ENCODE results near the gene TBL1X. TPM values are rescaled to one million over a fixed set of nuclear protein-coding genes. Genes with fewer than 3 reads are reported as not detected.
A peak's percentile ranks its signal among the peaks of the same experiment; 100 is the strongest.

The TBL1X gene
- total and polyA plus RNA-seq, 7 donors = 6.5 to 25.8 (median 16.1) TPM

DNA sequence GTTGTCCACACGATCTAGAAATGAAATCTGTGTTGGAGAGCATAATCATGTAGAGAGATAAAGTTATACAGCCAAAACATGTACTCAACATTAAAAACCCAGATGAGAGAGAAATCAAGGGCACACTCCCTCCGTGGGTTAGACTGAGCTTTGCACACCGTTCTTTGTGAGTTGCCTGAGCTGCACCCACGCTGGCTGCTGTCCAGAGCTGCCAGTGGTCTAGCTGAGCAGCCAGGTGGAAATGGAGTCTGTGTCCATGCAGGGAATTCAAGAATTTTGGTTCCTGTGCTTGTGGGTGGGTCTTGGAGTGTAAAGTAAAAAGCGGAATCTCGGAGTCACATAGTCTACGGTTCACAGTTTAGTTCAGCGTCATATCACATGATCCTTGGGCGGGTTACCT lies 216.2 kb downstream of the TBL1X start:
- 84 to 94% methylated on average over 9 of the region's 9 CpGs for WGBS, 2 donors
- TF ChIP-seq EP300 (IDR thresholded peaks at IDR 0.05) (no peak), POLR2A (IDR thresholded peaks at IDR 0.05) (no peak), POLR2AphosphoS5 (IDR thresholded peaks at IDR 0.05) (no peak)
- TF ChIP-seq, protein P1, sequence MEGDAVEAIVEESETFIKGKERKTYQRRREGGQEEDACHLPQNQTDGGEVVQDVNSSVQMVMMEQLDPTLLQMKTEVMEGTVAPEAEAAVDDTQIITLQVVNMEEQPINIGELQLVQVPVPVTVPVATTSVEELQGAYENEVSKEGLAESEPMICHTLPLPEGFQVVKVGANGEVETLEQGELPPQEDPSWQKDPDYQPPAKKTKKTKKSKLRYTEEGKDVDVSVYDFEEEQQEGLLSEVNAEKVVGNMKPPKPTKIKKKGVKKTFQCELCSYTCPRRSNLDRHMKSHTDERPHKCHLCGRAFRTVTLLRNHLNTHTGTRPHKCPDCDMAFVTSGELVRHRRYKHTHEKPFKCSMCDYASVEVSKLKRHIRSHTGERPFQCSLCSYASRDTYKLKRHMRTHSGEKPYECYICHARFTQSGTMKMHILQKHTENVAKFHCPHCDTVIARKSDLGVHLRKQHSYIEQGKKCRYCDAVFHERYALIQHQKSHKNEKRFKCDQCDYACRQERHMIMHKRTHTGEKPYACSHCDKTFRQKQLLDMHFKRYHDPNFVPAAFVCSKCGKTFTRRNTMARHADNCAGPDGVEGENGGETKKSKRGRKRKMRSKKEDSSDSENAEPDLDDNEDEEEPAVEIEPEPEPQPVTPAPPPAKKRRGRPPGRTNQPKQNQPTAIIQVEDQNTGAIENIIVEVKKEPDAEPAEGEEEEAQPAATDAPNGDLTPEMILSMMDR (IDR thresholded peaks at IDR 0.05) = no peak
- Histone ChIP-seq H3K27me3 (no peaks in the 10 kb centered on the region), H3K4me1 (peaks cover 0 to 7% (median 0%) of the 10 kb centered on the region in 4 donors), H3K4me3 (no peak overlapping the region), H3K9me3 (no peaks in the 10 kb centered on the region), H3K36me3 (no peaks in the 10 kb centered on the region), H3K27ac (no peak overlapping the region)
- intact Hi-C loops (cut with DNase I) = loop anchor here (5.0 kb wide), 2 partner anchors 149 to 709 kb away; no protein-coding TSS in a partner anchor
- DNase-seq = no peak

DNA sequence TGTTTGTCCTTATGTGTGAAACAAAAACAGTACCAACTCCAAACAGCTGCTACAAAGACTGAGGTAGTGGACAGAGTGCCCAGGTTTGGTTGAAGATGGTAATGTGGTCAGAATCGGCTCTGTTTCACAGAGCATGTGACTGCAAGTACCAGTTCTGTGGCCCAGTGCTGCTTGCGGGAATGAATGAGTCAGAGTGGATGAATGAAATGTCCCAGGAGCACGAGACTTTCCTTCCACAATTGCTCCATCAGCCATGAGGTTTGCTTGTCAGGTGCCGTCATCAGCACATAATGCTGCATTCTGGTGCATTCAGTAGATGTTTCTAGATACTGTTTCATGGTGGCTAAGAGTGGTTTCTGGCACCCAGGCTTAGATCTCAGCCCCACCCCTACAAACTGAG lies 216.6 kb downstream of the TBL1X start:
- Histone ChIP-seq H3K4me1 (peaks cover 0 to 7% (median 0%) of the 10 kb centered on the region in 4 donors), H3K27ac (no peak overlapping the region), H3K9me3 (no peaks in the 10 kb centered on the region), H3K36me3 (no peaks in the 10 kb centered on the region), H3K27me3 (no peaks in the 10 kb centered on the region), H3K4me3 (no peak overlapping the region)
- TF ChIP-seq POLR2AphosphoS5 (IDR thresholded peaks at IDR 0.05) = no peak
- no peak for TF ChIP-seq POLR2A (IDR thresholded peaks at IDR 0.05)
- TF ChIP-seq EP300 (IDR thresholded peaks at IDR 0.05) = no peak
- TF ChIP-seq, protein P1 (IDR thresholded peaks at IDR 0.05) = no peak
- intact Hi-C loops (cut with DNase I) = loop anchor here (5.0 kb wide), 2 partner anchors 149 to 709 kb away; no protein-coding TSS in a partner anchor
- WGBS, 2 donors = 93% methylated on average over 4 of the region's 4 CpGs
- no peak for DNase-seq

DNA sequence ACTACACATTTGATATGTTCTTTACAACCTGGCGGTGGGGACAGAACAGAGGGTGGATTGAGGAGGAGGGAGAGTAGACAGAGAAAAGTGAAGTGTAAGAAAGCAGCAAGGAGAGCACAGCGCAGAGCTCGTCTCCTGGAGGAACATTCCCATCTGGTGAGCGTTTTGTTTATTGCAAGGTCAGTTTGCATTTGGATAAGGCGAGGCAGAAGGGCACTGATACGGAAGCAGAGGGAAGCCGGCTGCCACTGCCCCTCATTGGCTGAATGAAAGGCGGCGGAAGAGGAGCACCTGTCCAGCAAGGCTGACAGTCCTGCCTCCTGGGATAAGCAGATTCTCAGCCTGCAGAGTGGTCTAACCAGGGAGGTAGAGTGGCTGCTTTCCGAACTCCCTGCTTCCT lies 217.6 kb downstream of the TBL1X start:
- 15 to 67% methylated on average over 10 of the region's 10 CpGs for WGBS, 2 donors
- intact Hi-C loops (cut with DNase I) = loop anchor here (5.0 kb wide), 2 partner anchors 150 to 710 kb away; no protein-coding TSS in a partner anchor
- Histone ChIP-seq H3K36me3 (no peaks in the 10 kb centered on the region), H3K27ac (no peak overlapping the region), H3K4me1 (no peaks in the 10 kb centered on the region), H3K9me3 (no peaks in the 10 kb centered on the region), H3K4me3 (no peak overlapping the region), H3K27me3 (no peaks in the 10 kb centered on the region)
- DNase-seq = no peak
- TF ChIP-seq, protein P1 (IDR thresholded peaks at IDR 0.05) = peak; percentile 28 to 42 (median 34)
- TF ChIP-seq POLR2A (IDR thresholded peaks at IDR 0.05) (no peak), EP300 (IDR thresholded peaks at IDR 0.05) (no peak), POLR2AphosphoS5 (IDR thresholded peaks at IDR 0.05) (no peak)

DNA sequence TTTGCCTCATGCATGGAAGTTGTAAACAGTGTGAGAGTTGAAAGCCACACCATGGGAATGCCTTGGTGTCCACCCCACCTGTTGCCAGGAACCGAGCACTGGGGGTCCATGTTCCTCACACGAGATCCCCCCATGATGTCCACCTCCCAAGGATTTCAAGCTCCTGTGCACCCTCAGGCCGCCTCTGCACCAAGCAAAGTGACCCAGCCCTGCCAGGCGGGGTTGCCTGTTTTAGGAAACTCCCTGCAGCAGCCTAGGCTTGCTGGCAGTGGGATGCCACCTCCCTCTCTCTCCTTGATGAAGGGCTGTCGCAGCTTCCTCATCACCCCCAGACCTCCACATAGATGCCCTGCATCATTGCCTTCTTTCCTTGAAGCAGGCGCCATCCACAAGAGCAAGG lies 218.0 kb downstream of the TBL1X start:
- Histone ChIP-seq H3K4me3 (no peak overlapping the region), H3K36me3 (no peaks in the 10 kb centered on the region), H3K9me3 (no peaks in the 10 kb centered on the region), H3K4me1 (no peaks in the 10 kb centered on the region), H3K27ac (no peak overlapping the region), H3K27me3 (no peaks in the 10 kb centered on the region)
- TF ChIP-seq POLR2A (IDR thresholded peaks at IDR 0.05) (no peak), POLR2AphosphoS5 (IDR thresholded peaks at IDR 0.05) (no peak), EP300 (IDR thresholded peaks at IDR 0.05) (no peak)
- TF ChIP-seq, protein P1 (IDR thresholded peaks at IDR 0.05) = no peak
- 76 to 91% methylated on average over 6 of the region's 6 CpGs for WGBS, 2 donors
- DNase-seq = no peak
- intact Hi-C loops (cut with DNase I) = loop anchor here (5.0 kb wide), 2 partner anchors 151 to 711 kb away; no protein-coding TSS in a partner anchor

DNA sequence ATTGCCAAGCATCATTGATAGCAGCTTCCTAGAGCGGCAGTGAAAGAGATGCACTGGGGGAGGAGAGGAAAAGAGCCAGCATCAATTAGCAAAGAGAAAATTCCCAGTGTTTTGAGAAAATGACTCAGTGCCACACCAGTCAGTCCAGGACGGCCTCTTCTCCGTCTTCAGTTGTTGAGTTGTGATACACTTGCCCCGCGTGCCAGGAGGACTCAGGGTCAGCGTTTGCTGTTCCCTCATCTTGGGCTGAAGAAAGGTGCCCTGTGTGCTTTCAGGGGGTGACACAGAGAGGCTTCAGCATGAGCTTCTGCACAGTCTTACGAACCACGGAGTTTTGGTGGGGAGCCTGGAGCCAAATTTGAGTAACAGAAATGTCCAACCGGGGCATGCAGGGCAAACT lies 218.5 kb downstream of the TBL1X start:
- no peaks in the 10 kb centered on the region for H3K9me3 ChIP-seq
- no peaks in the 10 kb centered on the region for H3K27me3 ChIP-seq
- H3K4me3 ChIP-seq = no peak overlapping the region
- no peak for TF ChIP-seq POLR2A (IDR thresholded peaks at IDR 0.05)
- TF ChIP-seq, protein P1 (IDR thresholded peaks at IDR 0.05) = no peak
- TF ChIP-seq POLR2AphosphoS5 (IDR thresholded peaks at IDR 0.05) = no peak
- TF ChIP-seq EP300 (IDR thresholded peaks at IDR 0.05) = no peak
- intact Hi-C loops (cut with DNase I) = loop anchor here (5.0 kb wide), 2 partner anchors 151 to 711 kb away; no protein-coding TSS in a partner anchor
- no peaks in the 10 kb centered on the region for H3K4me1 ChIP-seq
- no peak for DNase-seq
- no peaks in the 10 kb centered on the region for H3K36me3 ChIP-seq
- H3K27ac ChIP-seq = no peak overlapping the region
- 95 to 97% methylated on average over 9 of the region's 9 CpGs for WGBS, 2 donors
